H9 (cell line): ENCODE results near the gene MOV10L1. TPM values are rescaled to one million over a fixed set of nuclear protein-coding genes. Genes with fewer than 3 reads are reported as not detected.

Source experiments
- DNase-seq: peaks from one replicate; pipeline ENCODE4 v3.0.0-alpha.2; 2017
- H2AFZ ChIP-seq: one replicate; pipeline ENCODE4 v1.6.1; 2013; ENCODE audit warnings: mild to moderate bottlenecking, low read length, control low read depth, moderate library complexity
- H2AK5ac ChIP-seq: 2 replicates; pipeline ENCODE4 v1.6.1; 2013; ENCODE audit warnings: low read length, control low read depth, mixed read lengths; ENCODE audit not compliant: insufficient read length
- H2BK120ac ChIP-seq: one replicate; pipeline ENCODE4 v1.6.1; 2013; ENCODE audit warnings: low read depth, mild to moderate bottlenecking, low read length, control low read depth, inconsistent platforms; ENCODE audit not compliant: poor library complexity, severe bottlenecking
- H2BK12ac ChIP-seq: 2 replicates; pipeline ENCODE4 v1.6.1; 2013; ENCODE audit warnings: low read length, control low read depth, mixed read lengths, low read depth; ENCODE audit not compliant: insufficient read length
- H2BK15ac ChIP-seq: 2 replicates; pipeline ENCODE4 v1.6.1; 2013; ENCODE audit warnings: low read depth, low read length, control low read depth
- H2BK20ac ChIP-seq: one replicate; pipeline ENCODE4 v1.6.1; 2013; ENCODE audit warnings: low read depth, mild to moderate bottlenecking, low read length, control low read depth, inconsistent platforms; ENCODE audit not compliant: poor library complexity, severe bottlenecking
- H2BK5ac ChIP-seq: 2 replicates; pipeline ENCODE4 v1.6.1; 2013; ENCODE audit warnings: low read length, control low read depth, mixed read lengths; ENCODE audit not compliant: insufficient read length
- H3K14ac ChIP-seq: 2 replicates; pipeline ENCODE4 v1.6.1; 2013; ENCODE audit warnings: low read length, control low read depth; ENCODE audit not compliant: insufficient read depth
- H3K18ac ChIP-seq: 2 replicates; pipeline ENCODE4 v1.6.1; 2013; ENCODE audit warnings: low read depth, mild to moderate bottlenecking, mixed read lengths, low read length, control low read depth; ENCODE audit not compliant: insufficient read length
- H3K23ac ChIP-seq: 2 replicates; pipeline ENCODE4 v1.6.1; 2013; ENCODE audit warnings: low read length, control low read depth, mixed read lengths, low read depth; ENCODE audit not compliant: insufficient read length
- H3K23me2 ChIP-seq: 2 replicates; pipeline ENCODE4 v1.6.1; 2013; ENCODE audit warnings: low read depth, mild to moderate bottlenecking, mixed read lengths, low read length, control low read depth; ENCODE audit not compliant: insufficient read length, poor library complexity, severe bottlenecking
- H3K27ac ChIP-seq: 2 replicates; pipeline ENCODE4 v1.5.1; 2013; ENCODE audit warnings: low read length, control low read depth, mixed read lengths, low read depth; ENCODE audit not compliant: insufficient read length
- H3K27me3 ChIP-seq: 2 replicates; pipeline ENCODE4 v1.6.1; 2013; ENCODE audit warnings: low read length, control low read depth, inconsistent platforms; ENCODE audit not compliant: insufficient read depth
- H3K4ac ChIP-seq: 2 replicates; pipeline ENCODE4 v1.6.1; 2013; ENCODE audit warnings: low read depth, mild to moderate bottlenecking, control low read depth, inconsistent platforms, low read length, moderate library complexity
- H3K4me1 ChIP-seq: 2 replicates; pipeline ENCODE4 v1.6.1; 2013; ENCODE audit warnings: low read length, control low read depth, inconsistent platforms; ENCODE audit not compliant: insufficient read depth
- H3K4me2 ChIP-seq: 2 replicates; pipeline ENCODE4 v1.6.1; 2013; ENCODE audit warnings: low read length, control low read depth, mixed read lengths; ENCODE audit not compliant: insufficient read length, insufficient read depth
- H3K56ac ChIP-seq: 2 replicates; pipeline ENCODE4 v1.6.1; 2013; ENCODE audit warnings: low read depth, mild to moderate bottlenecking, mixed read lengths, low read length, control low read depth; ENCODE audit not compliant: insufficient read length
- H3K79me1 ChIP-seq: 2 replicates; pipeline ENCODE4 v1.6.1; 2013; ENCODE audit warnings: low read depth, mild to moderate bottlenecking, moderate library complexity, low read length, control low read depth, inconsistent platforms; ENCODE audit not compliant: insufficient read depth, poor library complexity, severe bottlenecking
- H3K79me2 ChIP-seq: 2 replicates; pipeline ENCODE4 v1.6.1; 2013; ENCODE audit warnings: low read length, control low read depth, inconsistent platforms; ENCODE audit not compliant: insufficient read depth
- H3K9ac ChIP-seq: 2 replicates; pipeline ENCODE4 v1.6.1; 2013; ENCODE audit warnings: low read length, control low read depth, mixed read lengths; ENCODE audit not compliant: insufficient read length; ENCODE audit errors: extremely low read depth
- H3K9me3 ChIP-seq: one replicate; pipeline ENCODE4 v1.6.1; 2013; ENCODE audit warnings: low read depth, low read length, inconsistent platforms; ENCODE audit not compliant: control insufficient read depth
- H3T11ph ChIP-seq: one replicate; pipeline ENCODE4 v1.6.1; 2013; ENCODE audit warnings: mild to moderate bottlenecking, low read length, control low read depth, inconsistent platforms
- H4K20me1 ChIP-seq: one replicate; pipeline ENCODE4 v1.6.1; 2013; ENCODE audit not compliant: control insufficient read depth, insufficient read length, insufficient read depth
- H4K5ac ChIP-seq: 2 replicates; pipeline ENCODE4 v1.6.1; 2013; ENCODE audit warnings: low read depth, mild to moderate bottlenecking, mixed read lengths, low read length, control low read depth; ENCODE audit not compliant: insufficient read length
- H4K8ac ChIP-seq: replicated peaks from 2 replicates; pipeline ENCODE4 v1.6.1; 2013; ENCODE audit warnings: low read length, control low read depth, mixed read lengths, low read depth; ENCODE audit not compliant: insufficient read length
- H4K91ac ChIP-seq: 2 replicates; pipeline ENCODE4 v1.6.1; 2013; ENCODE audit warnings: low read depth, mild to moderate bottlenecking, moderate library complexity, mixed read lengths, low read length, control low read depth; ENCODE audit not compliant: insufficient read length
- H3K27ac Mint-ChIP-seq, 3 experiments: 2 replicates in 2 of 3; 3 replicates in 1 of 3; pipeline ENCODE4 v1.8.0; 2020 to 2021; ENCODE audit warnings: mixed read lengths in 3 of 3, mild to moderate bottlenecking in 1 of 3, moderate library complexity in 1 of 3
- H3K27me3 Mint-ChIP-seq: 2 replicates; pipeline ENCODE4 v1.8.0; 2021; ENCODE audit warnings: low read depth, mild to moderate bottlenecking, moderate library complexity, mixed read lengths
- H3K36me3 Mint-ChIP-seq, 3 experiments: 2 replicates in 2 of 3; 3 replicates in 1 of 3; pipeline ENCODE4 v1.8.0; 2020 to 2021; ENCODE audit warnings: low read depth in 3 of 3, mixed read lengths in 3 of 3; ENCODE audit not compliant: insufficient read depth in 1 of 3
- H3K4me1 Mint-ChIP-seq, 2 experiments: 2 replicates each; pipeline ENCODE4 v1.8.0; 2020; ENCODE audit warnings: mixed read lengths in 2 of 2
- H3K4me3 Mint-ChIP-seq, 2 experiments: 2 replicates in 1 of 2; 3 replicates in 1 of 2; pipeline ENCODE4 v1.8.0; 2020 to 2021; ENCODE audit warnings: mild to moderate bottlenecking in 2 of 2, mixed read lengths in 2 of 2, moderate library complexity in 1 of 2
- H3K9me3 Mint-ChIP-seq, 2 experiments: 2 replicates in 1 of 2; 3 replicates in 1 of 2; pipeline ENCODE4 v1.8.0; 2020; ENCODE audit warnings: mild to moderate bottlenecking in 2 of 2, mixed read lengths in 2 of 2, moderate library complexity in 1 of 2
- WGBS: extraction: QIAGEN DNeasy Blood & Tissue Kit; methylation state at CpG from one replicate; pipeline ENCODE4 v1.1.7; 2013; ENCODE audit warnings: missing lambda C conversion rate, low lambda C conversion rate, mixed read lengths; ENCODE audit not compliant: insufficient read length; ENCODE audit errors: extremely low coverage; 5-methylcytosine and 5-hydroxymethylcytosine counted together
- total RNA-seq: library from RNA; stranded (reverse); gene quantifications from 2 replicates; pipeline ENCODE4 v1.2.1, GENCODE V29; 2021
- TF ChIP-seq, protein P1 (sequence below): fragments of 200-600 bp; sonication (generic); conservative IDR thresholded peaks from 3 replicates; pipeline ENCODE4 v1.8.0; 2021; ENCODE audit warnings: antibody characterized with exemption, mild to moderate bottlenecking

MOV10L1 gene
- total RNA-seq, 1 experiment from 2014 or later = not detected

DNA sequence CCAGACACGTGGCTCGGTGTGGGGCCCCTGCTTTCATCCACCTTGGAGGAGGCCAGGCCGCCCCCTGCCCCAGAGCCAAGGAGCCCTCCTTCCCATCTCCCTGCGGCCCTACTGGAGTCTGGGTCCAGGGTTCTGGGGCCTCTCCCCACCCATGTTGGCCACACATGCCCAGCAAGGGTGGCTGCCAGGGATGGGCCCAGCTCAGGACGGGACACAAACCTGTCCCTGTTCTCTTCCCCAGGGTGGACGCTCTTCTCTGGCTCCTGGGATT lies 85.3 kb downstream of the MOV10L1 start:
- Histone ChIP-seq H4K5ac (no peak overlapping the region), H2BK20ac (no peak overlapping the region), H3K4ac (no peak overlapping the region), H3K27me3 (no peaks in the 10 kb centered on the region; the same call in 1 of the 2 replicates), H3K79me2 (no peaks in the 10 kb centered on the region), H3K9ac (no peak overlapping the region), H3K27ac (no peak overlapping the region), H4K91ac (no peak overlapping the region), H3K4me1 (no peaks in the 10 kb centered on the region), H2AFZ (no peak overlapping the region), H3K18ac (no peak overlapping the region), H4K20me1 (no peaks in the 10 kb centered on the region), H2BK15ac (no peak overlapping the region), H3T11ph (no peak overlapping the region), H3K79me1 (no peaks in the 10 kb centered on the region), H3K23ac (no peak overlapping the region), H2AK5ac (no peak overlapping the region), H4K8ac (no peak overlapping the region), H3K23me2 (peaks cover 5% of the 10 kb centered on the region), H2BK120ac (no peak overlapping the region), H3K14ac (no peak overlapping the region; the same call in 1 of the 2 replicates), H3K9me3 (no peaks in the 10 kb centered on the region), H3K56ac (no peak overlapping the region), H2BK12ac (no peak overlapping the region), H3K4me2 (no peak overlapping the region), H2BK5ac (no peak overlapping the region)
- Mint-ChIP-seq H3K4me1 (peaks cover 4 to 5% of the 10 kb centered on the region in 2 experiments), H3K4me3 (no peak overlapping the region), H3K27ac (no peak overlapping the region; a peak in 1 of 7 replicates), H3K9me3 (no peaks in the 10 kb centered on the region; a peak in 2 of 5 replicates), H3K36me3 (peaks cover 0 to 14% (median 4%) of the 10 kb centered on the region in 3 experiments; a peak in 5 of 7 replicates), H3K27me3 (peaks cover 15% of the 10 kb centered on the region)
- TF ChIP-seq, protein P1, sequence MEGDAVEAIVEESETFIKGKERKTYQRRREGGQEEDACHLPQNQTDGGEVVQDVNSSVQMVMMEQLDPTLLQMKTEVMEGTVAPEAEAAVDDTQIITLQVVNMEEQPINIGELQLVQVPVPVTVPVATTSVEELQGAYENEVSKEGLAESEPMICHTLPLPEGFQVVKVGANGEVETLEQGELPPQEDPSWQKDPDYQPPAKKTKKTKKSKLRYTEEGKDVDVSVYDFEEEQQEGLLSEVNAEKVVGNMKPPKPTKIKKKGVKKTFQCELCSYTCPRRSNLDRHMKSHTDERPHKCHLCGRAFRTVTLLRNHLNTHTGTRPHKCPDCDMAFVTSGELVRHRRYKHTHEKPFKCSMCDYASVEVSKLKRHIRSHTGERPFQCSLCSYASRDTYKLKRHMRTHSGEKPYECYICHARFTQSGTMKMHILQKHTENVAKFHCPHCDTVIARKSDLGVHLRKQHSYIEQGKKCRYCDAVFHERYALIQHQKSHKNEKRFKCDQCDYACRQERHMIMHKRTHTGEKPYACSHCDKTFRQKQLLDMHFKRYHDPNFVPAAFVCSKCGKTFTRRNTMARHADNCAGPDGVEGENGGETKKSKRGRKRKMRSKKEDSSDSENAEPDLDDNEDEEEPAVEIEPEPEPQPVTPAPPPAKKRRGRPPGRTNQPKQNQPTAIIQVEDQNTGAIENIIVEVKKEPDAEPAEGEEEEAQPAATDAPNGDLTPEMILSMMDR = no peak
- no peak for DNase-seq
- no CpG with 5 or more reads among the region's 6 CpGs for WGBS
